Caki2 (cell line): ENCODE data around the gene TM4SF4. TPM values are rescaled to one million over a fixed set of nuclear protein-coding genes. Genes with fewer than 3 reads are reported as not detected.

Experiments used
- DNase-seq: peaks from one replicate; pipeline ENCODE4 v3.0.0-alpha.2; 2015; ENCODE audit warnings: low read depth
- in situ Hi-C: cut with HindIII; loops from 2 replicates; pipeline ENCODE4 v1.10.0; 2016; ENCODE audit warnings: low sequenced_read_pairs, low pct_unique_long_range_greater_than_20kb, mixed read lengths
- total RNA-seq: library from RNA; depleted of rRNA; stranded (reverse); fragments of >200 nt; shearing (Covaris generic); gene quantifications from 2 replicates; pipeline ENCODE4 v1.2.3, GENCODE V29; 2014; ENCODE audit warnings: low replicate concordance

The TM4SF4 gene
- total RNA-seq, 1 experiment from 2014 or later = 10.9 TPM

DNA sequence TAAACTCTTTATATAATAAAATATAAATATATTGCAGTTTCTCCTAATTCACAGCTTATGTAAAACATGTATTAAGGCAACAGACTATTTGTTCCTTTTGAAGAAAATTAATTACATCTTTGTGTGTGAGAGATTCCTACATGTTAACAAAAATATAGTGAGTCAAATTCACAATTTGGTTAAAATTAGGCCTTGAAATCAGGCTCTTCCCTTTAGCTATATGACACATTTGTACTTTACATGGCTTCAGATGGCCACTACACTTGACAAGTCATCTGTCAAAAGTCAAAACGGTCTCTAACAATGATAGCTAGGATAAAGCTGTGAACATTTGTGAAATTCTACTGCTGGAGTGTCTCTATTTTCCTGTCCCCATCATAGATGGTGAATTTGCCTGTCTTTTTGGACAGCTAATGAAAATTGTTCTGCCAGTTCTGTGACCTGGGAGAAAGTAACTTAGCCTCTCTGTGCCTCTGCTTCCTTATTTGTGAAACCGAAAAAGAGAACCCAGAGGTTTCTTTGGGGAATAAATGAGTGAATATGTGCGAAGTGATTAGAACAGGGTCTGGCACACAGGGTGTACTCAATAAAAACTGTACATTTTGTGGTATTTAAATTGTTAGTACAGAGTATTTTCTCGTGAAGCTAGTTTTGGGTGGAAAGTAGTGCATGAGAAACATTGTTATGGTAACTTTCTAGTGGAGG lies 23.6 kb downstream of the TM4SF4 start:
- in situ Hi-C loops = no loop called here
- no peak for DNase-seq

DNA sequence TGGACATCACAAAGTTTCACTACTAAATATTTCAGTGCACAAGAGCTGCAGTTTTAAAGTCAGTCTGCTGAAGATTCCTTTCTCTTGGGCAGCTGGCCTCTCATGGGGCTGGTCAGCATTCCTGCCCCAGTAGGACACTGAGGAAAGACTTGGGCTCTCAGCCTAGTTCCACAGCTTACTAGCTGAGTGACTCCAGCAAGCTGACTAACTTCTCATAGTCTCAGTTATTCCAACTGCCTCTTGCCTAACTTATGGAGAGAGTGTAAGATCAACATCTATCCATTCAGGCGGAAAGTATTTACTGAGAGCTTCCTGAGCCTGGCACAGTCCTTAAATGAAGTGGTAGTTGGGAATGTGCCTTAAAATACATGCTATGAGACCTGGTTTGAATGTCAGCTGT lies 27.0 kb downstream of the TM4SF4 start:
- peak; percentile 72 for DNase-seq
- in situ Hi-C loops = no loop called here

DNA sequence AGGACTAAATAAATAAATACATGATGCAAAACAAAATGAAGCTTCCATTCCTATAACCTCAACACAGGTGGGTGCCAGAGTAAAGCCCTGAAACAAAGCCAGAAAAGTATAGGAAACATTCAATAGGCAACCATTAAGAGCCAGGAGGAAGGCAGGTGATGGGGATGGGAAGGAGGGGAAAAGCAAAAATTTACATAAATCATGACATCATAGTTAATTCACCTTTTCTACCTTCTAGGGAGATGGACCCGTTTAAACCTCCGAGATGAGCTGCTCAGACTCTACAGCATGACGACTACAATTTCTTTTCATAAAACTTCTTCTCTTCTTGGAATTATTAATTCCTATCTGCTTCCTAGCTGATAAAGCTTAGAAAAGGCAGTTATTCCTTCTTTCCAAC lies 27.9 kb downstream of the TM4SF4 start:
- in situ Hi-C loops = no loop called here
- no peak for DNase-seq

DNA sequence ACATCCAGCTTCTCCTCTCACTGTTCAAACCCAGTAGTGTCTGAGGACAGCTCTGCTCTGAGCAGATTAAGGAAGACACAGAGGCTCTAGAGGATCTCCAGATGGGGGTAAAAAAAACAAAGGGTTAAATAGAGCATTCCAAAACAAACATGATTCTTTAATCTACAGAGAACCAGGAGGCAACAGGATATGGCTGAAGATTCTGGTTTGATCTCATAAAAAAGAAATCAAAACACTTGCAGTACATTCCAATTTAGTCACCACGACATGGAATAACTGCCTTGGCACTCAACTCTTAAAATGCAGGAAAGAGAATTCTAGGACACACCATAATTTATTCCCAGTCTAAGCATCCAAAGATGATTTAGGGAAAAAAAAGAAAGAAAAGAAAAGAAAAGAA lies 32.0 kb downstream of the TM4SF4 start:
- in situ Hi-C loops = no loop called here
- peak; percentile 35 for DNase-seq

DNA sequence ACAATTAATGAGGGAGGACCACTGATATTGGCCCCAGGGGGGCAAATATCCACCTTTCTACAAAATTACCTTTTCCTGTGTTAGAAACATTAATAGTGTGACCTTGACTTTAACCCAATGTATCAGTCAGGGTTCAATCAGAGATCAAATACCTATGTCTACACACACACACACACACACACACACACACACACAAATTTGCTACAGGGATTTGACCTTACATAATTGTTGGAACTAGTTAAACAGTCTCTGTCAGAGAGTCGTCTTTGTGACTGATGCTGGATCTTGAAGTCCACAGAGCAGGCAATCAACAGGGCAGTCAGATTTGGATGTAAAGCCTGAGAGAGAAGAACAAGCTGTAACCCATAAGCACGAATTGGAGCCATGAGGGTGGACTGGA lies 32.5 kb downstream of the TM4SF4 start:
- no peak for DNase-seq
- in situ Hi-C loops = no loop called here

DNA sequence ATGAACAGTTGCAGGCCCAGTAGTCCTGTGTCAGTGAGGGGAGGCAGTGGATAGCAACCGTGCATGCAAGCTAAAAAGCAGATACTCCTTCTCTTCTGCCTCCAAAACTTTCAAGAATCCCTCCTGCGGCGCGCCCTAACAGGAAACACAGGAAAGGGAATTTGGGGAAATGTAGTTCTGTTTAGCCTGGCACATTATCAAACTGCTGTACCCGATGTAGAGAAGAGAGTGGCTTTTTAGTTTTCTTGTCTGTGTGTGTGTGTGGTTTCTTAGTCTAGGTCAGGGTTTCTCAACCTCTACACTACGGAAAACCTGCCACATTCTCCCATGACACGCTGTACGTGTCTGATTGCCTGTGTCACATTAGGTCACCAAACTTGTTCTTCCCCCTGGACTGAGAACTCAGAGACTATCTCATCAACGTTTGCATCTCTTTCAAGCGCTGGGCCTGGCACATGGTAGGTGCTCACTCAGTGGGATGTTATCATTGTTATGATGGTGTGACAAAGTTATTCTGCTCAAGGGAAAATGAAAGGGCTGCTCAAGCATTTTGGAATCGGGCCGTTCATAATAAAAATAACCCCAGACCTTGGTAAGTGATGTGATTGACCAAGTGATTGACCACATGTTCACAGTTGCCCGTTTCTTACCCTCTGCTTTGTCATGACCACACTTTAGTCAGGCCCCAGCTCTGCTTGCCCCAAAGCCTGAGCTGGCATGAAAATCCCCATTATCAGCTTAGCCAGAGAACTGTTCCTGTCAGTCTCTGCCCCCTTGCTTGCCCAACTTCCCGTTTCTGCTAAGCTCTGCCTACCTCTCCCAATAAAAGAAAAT lies 33.2 kb downstream of the TM4SF4 start:
- DNase-seq = no peak

DNA sequence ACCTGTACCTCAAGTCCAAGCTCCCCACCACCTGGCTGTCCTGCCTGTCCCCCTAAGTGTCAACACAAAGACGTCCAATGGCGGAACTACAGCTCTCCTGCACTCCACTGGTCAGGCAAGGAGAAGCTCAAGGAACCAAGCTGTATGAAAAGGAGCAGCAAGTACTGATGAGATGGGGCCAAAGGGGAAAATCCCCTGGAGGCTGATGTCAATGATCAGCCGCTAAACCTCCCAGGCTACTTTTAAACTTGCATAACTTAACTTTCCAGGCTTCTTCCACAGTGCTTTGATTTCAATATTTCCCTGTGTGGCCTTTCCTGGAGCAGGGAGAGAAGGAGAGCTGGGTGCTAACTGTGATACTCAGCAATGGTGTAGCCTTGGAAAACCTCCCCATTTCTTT lies 35.0 kb downstream of the TM4SF4 start:
- DNase-seq = no peak
- in situ Hi-C loops = no loop called here

More for the DNA sequence above, 33.2 kb downstream of the TM4SF4 start:
- in situ Hi-C loops = no loop called here

DNA sequence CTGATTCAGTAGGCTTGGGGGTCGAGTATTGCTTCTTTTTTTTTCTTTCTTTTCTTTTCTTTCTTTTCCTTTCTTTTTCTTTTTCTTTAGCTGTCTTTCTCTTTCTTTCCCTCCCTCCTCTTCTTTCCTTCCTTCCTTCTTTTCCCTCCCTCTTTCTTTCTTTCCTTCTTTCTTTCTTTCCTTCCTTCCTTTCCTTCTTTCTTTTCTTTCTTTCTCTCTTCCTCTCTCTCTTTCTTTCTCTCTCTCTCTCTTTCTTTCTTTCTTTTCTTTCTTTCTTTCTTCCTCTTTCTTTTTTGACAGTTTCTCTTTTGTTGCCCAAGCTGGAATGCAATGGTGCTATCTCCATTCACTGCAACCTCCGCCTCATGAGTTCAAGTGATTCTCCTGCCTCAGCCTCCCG lies 36.0 kb downstream of the TM4SF4 start:
- in situ Hi-C loops = no loop called here
- no peak for DNase-seq

DNA sequence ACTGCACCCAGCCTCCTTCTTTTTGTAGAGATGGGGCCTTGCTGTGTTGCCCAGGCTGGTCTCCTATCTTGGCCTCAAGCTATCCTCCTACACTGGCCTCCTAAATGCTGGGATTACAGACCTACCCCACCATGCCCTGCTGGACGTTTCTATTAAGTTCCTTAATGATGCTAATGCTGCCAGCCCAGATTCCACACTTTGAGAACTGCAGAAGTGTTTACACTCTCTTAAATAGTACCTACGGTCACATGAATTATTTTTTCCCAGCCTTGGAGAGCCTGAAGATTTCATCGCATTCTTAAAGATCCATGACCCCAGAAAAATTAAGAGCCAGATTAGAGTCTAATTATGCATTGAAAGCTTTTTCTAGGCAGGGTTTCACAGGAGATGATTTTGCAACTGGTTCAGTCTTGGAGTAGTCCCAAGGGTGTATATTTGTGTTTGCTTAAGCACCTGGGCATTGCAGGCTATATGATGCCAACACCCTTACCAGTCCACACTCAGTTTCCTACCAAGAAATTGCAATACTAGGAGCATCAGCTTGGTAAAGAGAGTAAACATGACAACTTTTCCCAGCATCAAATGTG lies 36.6 kb downstream of the TM4SF4 start:
- in situ Hi-C loops = no loop called here
- DNase-seq = no peak

DNA sequence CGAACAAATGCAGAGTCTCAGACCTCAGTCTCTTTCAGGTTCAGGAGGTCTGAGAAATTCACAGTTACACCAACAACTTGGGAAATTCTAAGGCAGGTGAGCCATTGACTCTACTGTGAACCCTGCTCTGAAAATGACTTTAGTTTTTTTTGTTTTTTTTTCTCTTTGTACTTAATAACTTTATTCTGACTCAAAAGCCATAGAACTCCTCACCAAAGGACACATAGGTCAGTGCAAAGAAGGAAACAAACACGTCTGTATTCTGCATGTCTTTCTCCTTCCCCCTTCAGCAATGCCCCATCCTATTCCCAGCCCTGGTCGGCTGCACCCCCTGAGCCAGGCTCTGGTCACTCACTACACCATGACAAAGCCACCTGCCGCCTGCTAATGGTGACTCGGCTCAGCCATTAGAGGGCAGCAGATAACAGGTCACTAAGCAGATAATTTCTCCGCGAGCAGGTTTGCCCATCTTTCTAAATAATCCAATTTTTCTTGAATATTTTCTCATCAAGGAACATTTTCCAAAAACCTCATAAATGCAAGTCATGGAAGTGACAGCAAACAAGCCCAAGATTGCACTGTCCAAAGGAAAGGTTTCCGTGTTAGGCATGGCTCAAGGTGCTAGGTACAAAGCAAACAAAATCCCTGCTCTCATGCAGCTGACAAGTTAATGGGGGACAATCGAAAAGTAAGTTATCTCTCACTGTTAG lies 37.7 kb downstream of the TM4SF4 start:
- peak; percentile 69 for DNase-seq
- in situ Hi-C loops = no loop called here

DNA sequence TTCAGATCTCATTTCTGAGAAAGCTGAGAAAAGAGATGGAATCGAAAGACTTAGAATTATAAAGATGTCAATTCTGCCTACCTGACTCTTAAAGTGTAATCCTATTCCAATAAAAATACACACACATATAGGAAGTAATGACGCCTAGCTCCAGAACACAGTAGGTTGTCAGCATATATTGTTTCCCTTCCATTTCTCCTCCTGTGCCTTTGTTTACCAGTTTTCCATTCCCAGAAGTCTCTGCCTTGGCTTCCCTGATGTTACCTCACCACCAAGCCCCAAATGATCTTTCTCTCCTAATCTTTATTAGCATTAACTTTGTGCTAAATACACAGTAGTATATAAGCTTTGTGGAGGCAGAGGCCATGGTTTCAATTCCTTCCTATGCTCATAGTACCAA lies 40.0 kb downstream of the TM4SF4 start:
- in situ Hi-C loops = no loop called here

DNA sequence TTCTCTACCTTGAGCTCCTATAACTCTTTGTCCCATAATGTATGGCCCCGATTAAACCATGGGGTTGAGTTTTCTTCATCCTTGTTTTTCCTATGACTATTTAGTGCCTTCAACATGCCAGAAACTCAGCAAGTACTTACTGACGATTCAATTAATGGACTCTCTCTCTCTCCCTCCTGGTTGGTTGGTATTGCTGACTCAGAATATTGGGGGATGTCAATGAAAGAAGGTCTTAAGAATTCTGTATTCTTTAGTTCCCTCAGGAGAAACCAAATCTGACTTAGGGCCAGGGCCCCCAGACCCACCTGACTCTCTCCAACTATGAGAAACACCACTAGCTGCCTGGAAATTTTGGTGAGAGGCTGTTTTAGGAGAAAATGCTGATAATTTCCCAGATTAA lies 40.8 kb downstream of the TM4SF4 start:
- DNase-seq = no peak
- in situ Hi-C loops = no loop called here

More for the DNA sequence above, 40.0 kb downstream of the TM4SF4 start:
- DNase-seq = no peak

DNA sequence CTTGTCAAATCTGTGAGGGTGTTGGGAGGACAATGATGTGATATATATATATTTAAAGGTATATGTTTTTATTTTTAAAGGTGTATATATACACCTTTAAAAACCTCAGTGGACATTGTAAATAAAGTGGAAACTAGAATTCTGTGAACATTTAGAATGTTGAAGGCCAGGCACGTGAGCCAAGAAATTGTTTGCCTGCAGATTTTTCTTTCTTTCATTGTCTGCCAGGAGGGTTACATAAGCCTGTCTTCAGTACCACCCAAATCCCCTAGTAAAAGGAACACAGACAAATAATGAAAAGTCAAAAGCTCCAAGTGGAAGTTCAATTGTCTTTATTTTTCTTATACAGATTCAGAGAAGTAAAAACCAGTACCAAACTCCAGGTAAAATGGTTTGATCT lies 42.4 kb downstream of the TM4SF4 start:
- no peak for DNase-seq
- in situ Hi-C loops = no loop called here

DNA sequence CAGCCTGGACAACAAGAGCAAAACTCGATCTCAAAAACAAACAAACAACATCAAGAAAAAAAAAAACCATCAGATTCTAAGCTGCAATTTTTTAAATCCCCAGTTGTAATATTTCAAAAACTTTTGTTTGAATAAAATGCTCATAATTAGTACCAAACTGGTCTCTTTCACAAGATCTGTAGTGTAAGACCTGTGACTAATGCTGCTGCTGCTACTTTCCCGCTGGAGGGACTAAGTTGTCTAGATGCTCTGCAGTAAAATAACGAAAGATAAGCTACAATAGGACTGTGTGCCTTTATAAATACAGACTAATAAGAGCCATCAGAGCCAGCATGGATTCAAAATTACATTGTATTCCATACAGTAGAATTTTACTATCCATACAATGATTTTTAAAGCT lies 45.4 kb downstream of the TM4SF4 start:
- no peak for DNase-seq
- in situ Hi-C loops = no loop called here

DNA sequence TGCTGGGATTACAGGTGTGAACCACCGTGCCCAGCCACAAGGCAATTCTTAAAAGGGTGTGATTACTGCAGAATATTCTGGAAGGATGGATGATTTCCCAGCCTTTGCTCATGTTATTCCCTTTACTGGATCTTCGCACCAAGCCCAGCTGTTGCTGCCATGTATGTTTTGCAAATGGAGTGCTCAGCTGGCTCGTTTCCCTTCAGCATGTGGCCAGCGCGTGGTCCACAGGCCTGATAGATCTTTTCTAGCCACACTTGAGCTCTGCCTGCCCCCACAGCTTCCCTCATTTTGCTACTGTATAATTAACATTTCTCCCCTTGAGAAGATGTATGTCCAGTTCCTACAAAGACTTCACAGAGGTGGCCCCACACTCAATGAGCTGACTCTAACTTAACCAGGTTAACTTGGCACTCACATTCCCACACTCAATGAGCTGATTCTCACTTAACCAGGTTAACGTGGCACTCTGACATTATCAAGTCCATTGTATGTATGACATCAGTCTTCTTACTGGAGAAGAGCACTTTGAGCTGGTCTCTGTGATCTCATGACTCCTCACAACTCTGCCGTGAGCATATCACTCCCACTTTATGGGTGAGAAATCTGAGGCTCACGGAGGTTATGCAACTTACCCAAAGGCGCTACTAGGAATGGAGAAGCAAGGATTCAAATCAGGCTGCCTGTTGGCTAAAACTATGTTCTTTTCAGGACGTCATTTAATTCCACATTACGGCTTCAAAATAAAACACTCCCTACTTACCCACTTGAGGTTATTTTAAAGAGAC lies 49.2 kb downstream of the TM4SF4 start:
- in situ Hi-C loops = no loop called here
- DNase-seq = no peak

DNA sequence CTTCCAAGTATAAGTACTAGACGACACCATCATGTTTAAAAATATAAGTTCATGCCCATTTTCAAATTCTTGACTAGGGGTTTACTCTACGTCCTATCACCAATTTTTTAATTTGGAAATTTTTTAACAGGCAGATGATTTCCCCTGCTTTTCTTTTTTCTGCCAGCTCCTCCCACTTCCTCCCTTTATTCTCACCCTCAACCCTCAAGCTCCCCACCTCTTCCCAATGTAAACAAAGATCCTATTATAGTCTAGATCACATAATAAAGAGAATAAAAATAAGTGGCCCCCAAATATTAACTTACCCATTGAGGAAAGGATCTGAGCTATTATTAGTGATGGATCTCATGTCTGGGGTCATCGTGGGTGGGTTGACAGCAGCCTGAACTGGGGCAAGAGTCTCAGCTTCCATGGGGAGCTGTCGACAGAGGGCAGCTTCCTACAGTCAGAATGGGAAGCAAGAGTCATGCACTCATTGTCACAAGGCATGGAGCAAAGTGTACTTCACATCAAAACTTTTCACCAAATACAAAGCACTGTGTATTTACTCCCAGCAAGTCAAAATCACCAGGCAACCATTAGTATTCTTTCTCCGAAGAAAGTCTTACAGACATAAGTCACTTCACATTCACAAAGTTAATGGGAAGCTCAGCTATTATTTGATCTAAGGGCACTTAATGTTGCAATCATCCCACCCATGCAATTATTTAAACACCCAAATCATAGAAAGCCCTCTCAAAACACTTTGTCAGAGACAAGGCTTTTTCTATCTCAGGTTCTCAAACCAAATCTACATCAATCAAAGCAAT lies 53.2 kb downstream of the TM4SF4 start:
- DNase-seq = peak; percentile 56
- in situ Hi-C loops = no loop called here

DNA sequence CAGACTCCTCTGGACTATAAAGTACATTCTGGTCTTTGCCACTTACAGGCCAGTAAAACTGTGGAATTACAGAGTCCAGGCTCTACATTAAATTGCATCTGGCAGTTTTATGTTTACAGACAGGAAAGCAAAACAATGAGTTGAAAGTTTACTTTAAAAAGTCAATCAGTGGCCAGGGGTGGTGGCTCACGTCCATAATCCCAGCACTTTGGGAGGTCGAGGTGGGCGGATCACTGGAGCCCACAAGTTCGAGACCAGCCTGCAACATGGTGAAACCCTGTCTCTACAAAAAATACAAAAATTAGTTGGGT lies 53.8 kb downstream of the TM4SF4 start:
- in situ Hi-C loops = no loop called here
- peak; percentile 55 for DNase-seq

DNA sequence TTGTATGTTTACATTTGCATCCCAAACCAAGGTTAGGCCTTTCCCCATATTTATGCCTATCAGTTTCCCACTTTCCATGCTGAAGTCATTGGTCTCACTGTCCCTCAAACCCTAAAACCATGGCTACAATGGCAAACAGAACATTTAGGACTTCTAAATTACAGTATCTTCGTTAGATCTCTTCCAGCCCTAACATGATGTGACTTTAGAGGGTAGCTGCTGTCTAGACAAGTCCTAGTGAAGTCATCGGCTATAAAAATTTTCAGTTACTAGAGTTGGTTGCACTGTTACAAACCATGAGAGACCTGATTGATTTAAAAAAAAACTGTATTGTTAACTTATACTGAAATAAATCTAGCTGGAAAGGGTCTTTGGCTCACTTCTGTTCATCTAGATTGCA lies 54.6 kb downstream of the TM4SF4 start:
- no peak for DNase-seq
- in situ Hi-C loops = no loop called here
